ENCODE data around the gene ELMOD3. TPM values are rescaled to one million over a fixed set of nuclear protein-coding genes. Genes with fewer than 3 reads are reported as not detected.

ELMOD3 gene
- total RNA-seq, 1 experiment from 2014 or later = 22.6 TPM

GRCh38 chr2:85371045-85371444 lies 16.5 kb downstream of the ELMOD3 start:
- DNase-seq (ENCODE audit: low read depth) = no peak

GRCh38 chr2:85376291-85377065 lies 21.9 kb downstream of the ELMOD3 start:
- DNase-seq (ENCODE audit: low read depth) = no peak

GRCh38 chr2:85377083-85377482 lies 22.5 kb downstream of the ELMOD3 start:
- DNase-seq (ENCODE audit: low read depth) = no peak

DNA sequence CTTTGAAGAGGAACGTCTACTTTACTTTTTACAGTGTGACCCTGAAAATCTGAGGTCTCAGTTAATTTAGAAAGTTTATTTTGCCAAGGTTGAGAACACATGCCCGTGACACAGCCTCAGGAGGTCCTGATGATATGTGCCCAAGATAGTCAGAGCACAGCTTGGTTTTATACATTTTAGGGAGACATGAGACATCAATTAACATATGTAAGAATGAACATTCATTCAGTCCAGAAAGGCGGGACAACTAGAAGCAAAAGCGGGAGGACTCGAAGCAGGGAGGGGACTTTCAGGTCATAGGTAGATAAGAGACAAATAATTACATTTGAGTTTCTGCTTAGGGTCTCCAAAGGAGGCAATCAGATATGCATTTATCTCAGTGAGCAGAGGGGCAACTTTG lies 23.7 kb downstream of the ELMOD3 start:
- no peak for DNase-seq (ENCODE audit: low read depth)

DNA sequence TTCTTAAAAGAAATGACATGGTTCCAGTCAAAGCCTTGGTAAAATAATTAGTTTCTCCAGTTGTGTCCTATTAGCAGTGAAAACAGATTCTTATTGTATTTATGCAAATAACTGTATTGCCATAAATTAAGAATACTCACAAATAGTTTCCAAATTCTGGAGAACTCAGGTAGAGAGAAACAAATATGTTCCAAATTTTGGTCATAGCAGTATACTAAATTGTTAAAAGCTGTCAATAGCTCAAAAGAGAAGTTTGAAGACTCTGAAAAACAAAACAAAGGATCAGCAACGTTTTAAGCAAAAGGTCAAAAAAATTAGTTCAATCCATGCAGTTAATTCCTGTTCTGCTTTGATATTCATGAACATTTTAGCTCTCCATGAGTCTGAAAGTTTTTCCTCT lies 25.5 kb downstream of the ELMOD3 start:
- DNase-seq (ENCODE audit: low read depth) = no peak

GRCh38 chr2:85383151-85383550 lies 28.6 kb downstream of the ELMOD3 start:
- DNase-seq (ENCODE audit: low read depth) = peak; percentile 36

DNA sequence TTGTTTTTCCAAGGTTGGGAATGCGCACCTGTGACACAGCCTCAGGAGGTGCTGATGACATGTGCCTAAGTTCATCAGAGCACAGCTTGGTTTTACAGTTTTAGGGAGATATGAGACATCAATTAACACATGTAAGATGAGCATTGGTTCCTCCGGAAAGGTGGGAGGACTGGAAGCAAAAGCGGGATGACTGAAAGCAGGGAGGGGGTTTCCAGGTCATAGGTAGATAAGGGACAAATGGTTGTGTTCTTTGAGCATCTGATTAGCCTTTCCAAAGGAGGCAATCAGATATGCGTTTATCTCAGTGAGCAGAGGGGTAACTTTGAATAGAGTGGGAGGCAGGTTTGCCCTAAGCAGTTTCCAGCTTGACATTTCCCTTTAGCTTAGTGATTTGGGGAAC lies 29.3 kb downstream of the ELMOD3 start:
- DNase-seq (ENCODE audit: low read depth) = no peak

- DNase-seq (ENCODE audit: low read depth) = no peak
Observed at GRCh38 chr2:85385746-85386145, 31.2 kb downstream of the ELMOD3 start.

DNA sequence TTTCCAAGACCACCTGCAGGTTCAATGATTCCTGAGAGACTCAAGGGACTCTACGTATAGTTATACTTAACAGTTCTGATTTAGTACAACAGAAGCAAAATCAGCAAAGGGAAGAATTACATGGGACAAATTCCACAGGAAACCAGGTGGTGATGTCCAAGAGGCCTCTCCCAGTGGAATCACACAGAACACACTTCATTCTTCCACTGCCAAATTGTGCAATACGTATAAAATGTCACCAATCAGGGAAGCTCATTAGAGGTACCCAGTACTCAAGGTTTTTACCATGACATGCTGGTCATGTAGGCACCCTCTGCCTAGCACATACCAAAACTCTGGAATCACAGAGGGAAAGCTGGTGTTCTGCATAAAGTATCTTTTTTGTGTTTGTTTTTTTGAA lies 33.2 kb downstream of the ELMOD3 start:
- DNase-seq (ENCODE audit: low read depth) = no peak

GRCh38 chr2:85388878-85389538 lies 34.4 kb downstream of the ELMOD3 start:
- DNase-seq (ENCODE audit: low read depth) = no peak

GRCh38 chr2:85390941-85391669 lies 36.5 kb downstream of the ELMOD3 start:
- no peak for DNase-seq (ENCODE audit: low read depth)

GRCh38 chr2:85393836-85394235 lies 39.3 kb downstream of the ELMOD3 start:
- DNase-seq (ENCODE audit: low read depth) = peak; percentile 42

GRCh38 chr2:85394261-85394681 lies 39.7 kb downstream of the ELMOD3 start:
- DNase-seq (ENCODE audit: low read depth) = no peak

DNA sequence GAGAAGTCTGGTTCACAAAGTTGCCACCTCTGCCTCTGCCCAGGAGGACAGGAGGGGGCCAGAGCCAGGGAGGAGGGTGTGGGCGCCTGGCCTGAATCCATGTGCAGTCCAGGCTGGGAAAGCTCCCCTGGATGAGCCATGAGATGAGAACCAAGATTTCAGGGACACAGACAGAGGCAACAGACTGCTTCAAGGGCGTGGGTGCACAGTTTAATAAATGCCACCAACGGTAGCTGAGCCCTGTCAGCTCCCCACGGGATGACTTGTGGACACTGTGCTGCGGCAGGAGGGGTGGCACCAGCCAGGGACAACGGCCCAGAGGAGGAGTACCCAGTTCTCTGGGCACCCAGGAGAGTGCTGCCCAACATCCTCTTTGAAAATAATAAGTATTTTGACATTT lies 40.4 kb downstream of the ELMOD3 start:
- DNase-seq (ENCODE audit: low read depth) = no peak

DNA sequence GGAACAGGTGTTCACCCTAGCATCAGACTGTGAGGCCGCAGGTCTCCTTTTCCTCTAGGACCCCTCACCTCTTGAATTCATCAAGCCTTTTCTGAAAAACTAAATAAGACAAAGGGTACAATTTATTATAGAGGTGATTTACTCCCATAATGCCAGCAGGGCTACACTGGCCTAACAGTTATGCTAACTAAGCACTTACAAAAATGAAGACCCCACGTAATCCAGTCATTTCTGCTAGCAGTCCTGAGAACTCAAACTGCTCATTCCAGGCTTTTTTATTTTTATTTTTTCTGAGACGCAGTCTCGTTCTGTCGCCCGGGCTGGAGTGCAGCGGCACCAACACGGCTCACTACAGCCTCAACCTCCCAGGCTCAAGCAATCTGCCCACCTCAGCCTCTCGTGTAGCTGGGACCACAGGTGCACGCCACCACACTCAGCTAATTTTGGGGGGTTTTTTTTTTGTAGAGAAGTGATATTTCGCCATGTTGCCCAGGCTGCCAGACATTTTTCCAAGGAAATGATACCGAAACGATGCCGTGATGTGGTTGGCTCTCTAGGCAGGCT lies 41.4 kb downstream of the ELMOD3 start:
- DNase-seq (ENCODE audit: low read depth) = no peak

DNA sequence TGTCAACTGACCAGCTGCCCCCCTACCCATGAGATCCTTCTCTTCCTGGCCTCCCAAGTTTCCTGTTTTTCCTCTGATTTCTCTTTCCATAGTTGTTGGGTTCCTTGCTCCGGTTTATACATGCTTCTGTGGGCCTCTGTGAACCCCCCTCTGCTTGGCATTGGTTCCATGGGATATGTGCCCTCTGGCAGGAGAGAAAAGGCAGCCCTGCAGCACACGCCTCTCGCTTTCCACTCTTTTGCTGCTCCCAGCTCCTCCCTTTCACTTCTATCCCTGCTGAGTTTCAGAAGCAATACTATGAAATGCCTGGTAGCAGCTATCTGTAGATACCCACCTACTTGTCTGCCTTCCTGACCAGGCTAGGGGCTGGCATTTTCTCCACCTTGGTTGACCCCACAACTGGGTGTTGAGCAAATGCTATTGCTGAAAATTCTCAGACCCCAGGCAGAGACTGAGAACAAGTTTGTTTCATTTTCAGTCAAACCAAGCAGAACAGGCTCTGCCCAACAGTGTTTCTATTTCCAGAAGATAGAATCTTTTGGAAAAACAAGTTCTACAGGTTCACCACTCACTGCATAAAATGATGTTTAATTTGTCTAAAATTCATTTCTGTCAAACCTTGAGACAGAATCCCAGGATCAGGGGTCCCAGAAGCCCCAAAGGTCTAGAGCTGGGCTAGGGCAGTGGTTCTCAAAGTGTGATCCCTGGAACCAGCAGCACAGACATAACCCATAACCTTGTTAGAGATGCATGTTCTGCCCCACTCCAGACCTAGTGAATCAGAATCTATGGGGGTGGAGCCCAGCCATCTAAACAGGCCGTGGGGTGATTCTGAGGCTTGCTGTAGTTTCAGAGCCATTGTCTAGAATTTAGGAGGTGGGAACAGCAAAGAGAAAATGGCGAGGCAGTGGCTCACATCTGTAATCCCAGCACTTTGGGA lies 42.2 kb downstream of the ELMOD3 start:
- DNase-seq (ENCODE audit: low read depth) = no peak

DNA sequence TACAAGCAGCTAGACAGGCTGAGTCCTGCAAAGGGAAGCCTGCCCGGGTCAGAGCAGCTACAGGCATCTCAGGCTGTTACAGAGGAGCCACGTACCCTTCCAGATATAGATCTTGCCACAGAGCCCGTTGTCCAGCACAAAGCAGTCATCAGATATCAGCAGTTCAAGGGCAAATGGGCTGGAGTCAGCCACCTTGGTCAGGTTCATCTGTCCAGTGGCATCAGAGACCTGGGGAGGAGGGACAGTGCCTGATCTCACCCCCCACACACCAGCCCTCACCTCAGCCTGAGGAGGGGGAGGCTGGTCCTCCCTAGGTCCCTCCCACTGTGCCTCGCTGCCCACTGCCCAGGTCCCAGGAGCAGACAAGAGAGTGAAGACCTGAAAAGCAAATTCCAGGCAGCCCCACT lies 43.4 kb downstream of the ELMOD3 start:
- no peak for DNase-seq (ENCODE audit: low read depth)

DNA sequence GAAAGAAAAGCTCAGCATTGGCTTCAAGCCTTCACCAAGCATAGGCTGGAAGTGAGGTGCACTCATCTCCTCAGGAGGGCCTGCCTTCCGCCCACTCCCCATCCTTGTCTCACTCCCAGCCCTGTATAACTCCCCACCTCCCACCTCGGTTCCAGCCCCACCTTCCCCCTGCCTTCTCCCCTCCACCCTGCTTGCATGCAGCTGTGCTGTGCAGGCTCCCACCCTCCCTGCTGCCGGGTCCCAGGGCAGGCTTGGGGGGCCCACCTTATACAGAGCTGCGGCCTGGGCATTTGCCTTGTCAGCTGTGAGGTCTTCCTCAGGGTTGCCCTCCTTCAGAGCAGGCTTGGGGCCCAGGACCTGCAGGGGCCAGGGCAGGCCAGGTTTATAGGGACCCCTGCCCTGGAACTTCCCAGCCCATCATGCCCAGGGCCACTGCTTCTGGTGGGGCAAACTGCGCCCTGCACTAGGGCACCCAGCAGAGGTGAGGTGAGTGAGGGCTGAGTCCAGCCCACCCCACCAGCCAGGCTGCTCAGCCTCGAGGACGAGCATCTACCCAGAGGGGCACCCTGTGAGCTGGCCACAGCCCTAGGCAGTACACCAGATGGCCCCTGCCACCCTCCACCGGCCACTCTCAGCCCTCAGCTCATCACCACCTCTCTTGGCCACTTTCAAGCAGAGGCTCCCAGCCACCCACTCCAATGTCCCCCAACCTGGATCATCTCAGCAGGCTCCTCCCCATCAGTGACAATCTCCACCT lies 44.0 kb downstream of the ELMOD3 start:
- DNase-seq (ENCODE audit: low read depth) = no peak

DNA sequence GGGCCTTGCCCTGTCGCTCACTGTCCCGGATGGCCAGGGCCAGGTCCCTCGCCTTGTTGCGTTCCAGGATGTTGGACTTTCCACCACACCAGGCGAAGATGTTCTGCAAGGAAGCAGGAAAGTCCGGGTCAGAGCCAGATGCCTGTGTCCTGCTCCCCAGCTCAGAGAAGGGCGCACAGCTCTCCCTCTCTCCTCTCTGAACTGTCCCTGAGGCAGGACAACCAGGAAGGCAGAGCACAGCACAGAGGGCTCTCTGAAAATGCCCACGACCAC lies 44.5 kb downstream of the ELMOD3 start:
- no peak for DNase-seq (ENCODE audit: low read depth)

DNA sequence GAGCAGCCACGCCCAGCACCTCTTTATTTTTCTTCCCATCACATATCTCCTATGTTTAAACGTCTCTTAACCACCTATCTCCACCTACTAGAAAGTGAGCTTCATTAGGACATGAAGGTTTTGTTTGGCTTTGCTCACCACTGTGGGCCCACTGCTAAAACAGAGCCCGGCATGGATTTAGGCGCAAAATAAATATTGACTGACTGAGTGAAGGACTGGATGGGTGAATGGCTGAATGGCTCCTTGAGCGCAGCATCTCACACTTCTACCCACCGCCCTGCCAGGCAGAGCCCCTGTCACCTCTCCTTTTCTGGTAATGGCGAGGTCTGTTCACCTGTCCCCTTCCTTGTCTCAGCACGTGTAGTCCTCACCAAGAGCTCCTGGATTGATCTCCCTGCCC lies 45.5 kb downstream of the ELMOD3 start:
- no peak for DNase-seq (ENCODE audit: low read depth)

Measured in LHCN-M2 (cell line).